Fibroblast of the aortic adventitia (primary cell): Measurements from ENCODE around the gene PPDPF. TPM values are rescaled to one million over a fixed set of nuclear protein-coding genes. Genes with fewer than 3 reads are reported as not detected.

Experiments used
- DNase-seq: peaks from one replicate; pipeline ENCODE4 v3.0.0-alpha.2; 2010; ENCODE audit warnings: low read depth
- H3K4me3 ChIP-seq: 2 replicates; pipeline ENCODE4 v1.5.1; 2011; ENCODE audit warnings: low read depth, mild to moderate bottlenecking, control low read depth, low read length, moderate library complexity
- total RNA-seq: library from RNA; depleted of rRNA; stranded (reverse); fragments of >200 nt; gene quantifications from 2 replicates; pipeline ENCODE4 v1.2.3, GENCODE V29; 2012; ENCODE audit warnings: low replicate concordance
- TF ChIP-seq, protein P1 (sequence below): IDR thresholded peaks from 2 replicates; pipeline ENCODE4 v1.5.1; 2011; ENCODE audit warnings: mild to moderate bottlenecking, low read length, control low read depth, inconsistent platforms; ENCODE audit not compliant: insufficient read depth

The PPDPF gene
- total RNA-seq, 1 donor: 97.0 TPM

DNA sequence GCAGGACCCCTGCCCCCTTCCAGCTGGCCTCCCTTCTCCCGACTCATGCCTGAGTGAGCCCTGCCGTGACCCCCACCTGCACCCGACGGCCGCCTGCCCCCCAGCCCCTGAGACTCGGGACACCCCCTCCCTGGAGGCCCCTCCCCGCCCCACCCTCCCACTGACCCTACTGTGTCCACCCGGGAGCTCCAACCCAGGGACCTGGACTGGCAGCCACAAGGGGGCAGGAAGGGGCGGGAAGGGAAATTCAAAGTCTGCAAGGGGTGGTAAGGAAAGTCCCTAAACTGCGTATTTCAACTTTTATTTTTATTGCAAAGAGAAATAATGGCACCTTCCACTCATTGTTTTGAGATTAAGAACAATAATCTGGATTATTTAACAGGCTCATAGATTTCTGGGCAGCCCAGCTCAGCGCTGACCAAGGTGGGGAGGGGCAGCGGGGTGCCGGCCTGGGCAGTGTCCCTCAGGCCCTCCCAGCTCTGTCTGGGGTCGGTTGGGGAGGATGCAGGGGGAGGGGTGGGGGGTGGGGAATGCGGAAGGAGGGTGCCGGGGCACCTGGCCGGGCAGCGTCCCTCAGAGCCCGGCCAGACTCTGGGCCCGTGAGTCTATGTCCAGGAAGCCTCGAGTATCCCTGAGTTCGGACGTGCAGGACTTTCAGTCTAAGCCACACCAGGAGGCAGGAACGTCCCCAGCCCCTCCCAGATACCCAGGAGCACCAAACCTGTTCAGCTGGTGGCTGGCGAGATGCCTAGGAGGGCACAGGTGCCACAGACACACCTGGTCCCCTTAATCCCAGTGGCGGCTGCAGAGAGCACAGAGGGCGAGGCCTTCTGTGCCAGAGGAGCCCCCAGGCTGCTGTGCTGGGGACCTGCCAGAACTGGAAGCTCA, 17.9 kb downstream of the PPDPF start:
- H3K4me3 ChIP-seq: peak overlapping the region; percentile 40
- DNase-seq: no peak
- TF ChIP-seq, protein P1, sequence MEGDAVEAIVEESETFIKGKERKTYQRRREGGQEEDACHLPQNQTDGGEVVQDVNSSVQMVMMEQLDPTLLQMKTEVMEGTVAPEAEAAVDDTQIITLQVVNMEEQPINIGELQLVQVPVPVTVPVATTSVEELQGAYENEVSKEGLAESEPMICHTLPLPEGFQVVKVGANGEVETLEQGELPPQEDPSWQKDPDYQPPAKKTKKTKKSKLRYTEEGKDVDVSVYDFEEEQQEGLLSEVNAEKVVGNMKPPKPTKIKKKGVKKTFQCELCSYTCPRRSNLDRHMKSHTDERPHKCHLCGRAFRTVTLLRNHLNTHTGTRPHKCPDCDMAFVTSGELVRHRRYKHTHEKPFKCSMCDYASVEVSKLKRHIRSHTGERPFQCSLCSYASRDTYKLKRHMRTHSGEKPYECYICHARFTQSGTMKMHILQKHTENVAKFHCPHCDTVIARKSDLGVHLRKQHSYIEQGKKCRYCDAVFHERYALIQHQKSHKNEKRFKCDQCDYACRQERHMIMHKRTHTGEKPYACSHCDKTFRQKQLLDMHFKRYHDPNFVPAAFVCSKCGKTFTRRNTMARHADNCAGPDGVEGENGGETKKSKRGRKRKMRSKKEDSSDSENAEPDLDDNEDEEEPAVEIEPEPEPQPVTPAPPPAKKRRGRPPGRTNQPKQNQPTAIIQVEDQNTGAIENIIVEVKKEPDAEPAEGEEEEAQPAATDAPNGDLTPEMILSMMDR: peak; percentile 37

DNA sequence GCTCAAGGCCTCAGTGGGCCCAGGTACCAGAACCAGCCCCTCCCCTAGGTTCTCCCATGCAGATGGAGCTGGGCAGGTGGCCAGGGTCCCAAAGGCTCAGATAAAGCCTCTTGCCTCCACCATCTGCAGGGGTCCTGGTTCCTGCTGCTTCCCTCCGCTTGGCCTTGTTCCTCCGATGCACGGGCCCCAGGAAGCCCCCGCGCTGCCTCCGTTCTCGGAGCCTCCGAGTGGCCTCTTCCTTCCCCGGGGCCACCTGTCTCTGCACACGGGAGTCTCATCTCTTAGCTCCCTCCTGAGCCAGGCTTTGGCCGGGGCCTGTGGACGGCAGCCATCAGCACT, 18.5 kb downstream of the PPDPF start:
- TF ChIP-seq, protein P1: no peak
- DNase-seq: no peak
- no peak overlapping the region for H3K4me3 ChIP-seq

DNA sequence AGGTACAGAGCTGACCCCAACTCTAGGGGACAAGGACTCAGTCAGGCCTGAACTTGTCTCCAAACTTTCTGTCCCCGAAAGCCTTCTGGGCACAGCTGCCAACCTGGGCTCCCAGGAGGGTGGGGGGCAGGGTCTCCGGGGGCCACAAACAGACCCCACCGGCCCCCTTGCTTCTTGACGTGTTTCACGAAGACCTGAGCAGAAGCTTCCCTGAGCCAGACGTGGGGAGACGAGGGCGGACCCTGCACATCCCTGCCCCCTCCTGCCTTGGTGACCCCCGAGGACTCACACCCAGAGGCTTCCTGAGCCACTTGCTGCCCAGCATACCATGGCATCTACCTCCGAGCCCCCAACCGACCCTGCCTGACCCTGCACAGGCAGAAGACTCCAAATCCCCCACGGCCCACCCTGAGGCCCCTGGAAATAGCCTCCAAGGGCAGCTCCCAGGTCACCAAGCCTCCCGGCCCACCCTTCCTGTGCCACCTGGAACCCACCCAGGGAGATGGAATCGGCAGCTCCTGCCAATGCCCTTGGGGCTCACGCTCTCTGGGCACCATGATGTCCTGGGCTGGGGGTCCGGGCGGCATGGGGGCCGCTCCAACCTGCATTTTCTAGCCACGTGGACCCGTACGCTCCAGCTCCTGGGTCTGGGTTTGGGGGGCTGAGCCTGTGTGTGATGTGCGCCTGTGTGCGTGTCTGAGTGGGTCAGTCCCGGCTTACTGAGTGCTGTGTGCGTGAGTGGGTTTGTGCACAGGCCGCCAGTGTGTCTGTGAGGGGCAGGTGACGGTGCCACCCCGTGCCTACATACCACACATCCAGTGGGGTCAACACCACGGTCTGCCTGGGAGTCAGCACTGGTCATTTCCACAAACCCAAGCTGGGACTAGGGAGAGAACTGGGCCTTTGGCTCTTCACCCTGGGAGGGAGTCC, 19.1 kb downstream of the PPDPF start:
- TF ChIP-seq, protein P1: no peak
- DNase-seq: no peak
- no peak overlapping the region for H3K4me3 ChIP-seq

DNA sequence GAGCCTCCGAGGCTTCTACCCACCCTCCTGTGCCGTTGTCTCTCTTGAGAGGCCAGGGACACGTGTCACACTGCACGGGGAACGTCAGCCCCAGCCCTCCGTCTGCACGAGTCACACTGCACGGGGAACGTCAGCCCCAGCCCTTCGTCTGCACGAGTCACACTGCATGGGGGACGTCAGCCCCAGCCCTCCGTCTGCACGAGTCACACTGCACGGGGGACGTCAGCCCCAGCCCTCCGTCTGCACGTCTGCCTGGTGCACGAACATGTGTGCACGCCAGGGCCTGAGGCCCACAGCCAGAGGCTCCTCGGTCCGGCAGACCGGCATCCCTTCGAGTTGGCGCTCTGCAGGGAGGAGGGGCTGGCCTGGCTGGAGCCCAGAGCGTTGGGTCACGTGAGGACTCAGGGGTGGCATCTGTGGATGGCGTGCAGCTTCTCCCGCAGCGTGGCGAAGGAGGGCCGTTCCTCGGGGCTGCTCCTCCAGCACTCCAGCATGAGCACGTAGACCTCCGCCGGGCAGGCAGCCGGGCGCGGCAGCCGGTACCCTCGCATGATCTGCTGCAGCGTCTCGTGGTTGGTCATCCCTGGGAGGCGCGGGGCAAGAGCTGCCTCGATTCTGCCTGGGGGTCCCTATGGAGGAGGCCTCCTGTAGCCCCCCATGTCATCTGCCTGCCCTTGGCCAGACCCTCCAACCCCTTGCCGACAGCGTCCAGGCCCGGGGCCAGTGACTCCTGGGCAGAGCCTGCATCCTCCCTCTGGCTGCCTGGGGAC, 20.0 kb downstream of the PPDPF start:
- H3K4me3 ChIP-seq: no peak overlapping the region
- peak; percentile 8 for DNase-seq
- TF ChIP-seq, protein P1: no peak

DNA sequence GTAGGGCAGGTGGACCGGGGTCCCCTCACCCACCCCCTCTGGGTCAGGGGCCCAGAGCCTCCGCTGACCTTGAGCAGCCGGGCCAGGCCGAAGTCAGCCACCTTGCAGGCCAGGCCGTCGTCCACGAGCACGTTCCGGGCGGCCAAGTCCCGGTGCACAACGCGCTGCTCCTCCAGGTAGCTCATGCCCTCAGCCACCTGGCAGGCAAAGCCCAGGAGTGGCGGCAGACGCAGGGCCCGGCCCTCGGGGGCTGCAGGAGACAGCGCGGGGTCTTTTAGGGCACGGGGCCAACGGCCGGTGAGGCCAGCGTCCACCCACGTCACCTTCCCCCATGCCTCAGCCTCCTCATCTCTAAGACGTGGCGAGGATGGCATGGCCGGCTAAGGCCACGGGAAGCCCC, 20.8 kb downstream of the PPDPF start:
- DNase-seq: no peak
- TF ChIP-seq, protein P1: no peak
- no peak overlapping the region for H3K4me3 ChIP-seq

DNA sequence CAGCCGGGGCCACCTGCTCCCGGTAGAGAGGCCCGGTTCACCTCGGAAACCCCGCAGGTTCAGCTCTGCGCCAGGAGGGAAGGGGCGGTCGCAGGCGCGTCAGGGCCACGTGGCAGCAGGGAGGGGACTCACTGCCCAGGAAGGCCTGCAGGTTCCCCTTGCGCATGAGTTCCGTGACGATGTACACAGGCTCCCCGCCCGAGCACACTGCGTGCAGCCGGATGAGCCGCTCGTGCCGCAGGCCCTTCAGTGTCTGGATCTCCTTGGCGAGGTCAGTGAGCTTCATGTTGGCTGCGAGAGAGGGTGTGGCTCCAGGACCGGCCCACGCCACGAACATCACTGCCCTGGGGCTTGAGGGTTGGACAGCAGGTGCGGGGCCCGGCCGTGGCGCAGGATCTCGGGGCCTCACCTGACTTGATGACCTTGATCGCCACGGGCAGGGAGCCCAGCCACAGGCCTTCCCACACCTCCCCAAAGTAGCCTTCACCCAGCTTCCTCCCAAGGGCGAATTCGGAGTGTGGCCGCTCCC, 21.5 kb downstream of the PPDPF start:
- no peak for DNase-seq
- no peak overlapping the region for H3K4me3 ChIP-seq
- TF ChIP-seq, protein P1: no peak
